ENCODE data around the gene FYN.

DNA sequence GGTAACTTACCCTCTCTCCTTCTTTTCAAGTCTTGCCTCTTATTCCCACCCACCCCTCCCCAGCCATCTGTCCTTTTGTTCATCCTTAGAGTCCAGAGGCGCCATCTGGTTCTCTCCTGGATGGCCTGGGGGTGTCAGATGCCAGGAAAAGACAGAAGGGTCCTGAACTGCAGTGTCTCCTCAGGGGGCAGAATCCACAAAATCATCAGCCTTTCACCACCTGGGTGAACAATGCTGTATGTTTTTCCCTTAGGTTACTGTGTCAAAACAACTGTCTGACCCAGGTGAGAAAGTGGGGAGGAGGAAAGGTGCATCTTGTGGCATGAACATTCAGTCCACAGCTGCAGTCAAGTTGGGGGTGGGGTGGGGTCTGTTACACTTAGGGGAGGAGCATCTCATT, 47.9 kb upstream of the FYN start:
- TF ChIP-seq POLR2A (IDR thresholded peaks at IDR 0.05) (no peak), POLR2AphosphoS5 (IDR thresholded peaks at IDR 0.05) (no peak)
- TF ChIP-seq, protein P1, sequence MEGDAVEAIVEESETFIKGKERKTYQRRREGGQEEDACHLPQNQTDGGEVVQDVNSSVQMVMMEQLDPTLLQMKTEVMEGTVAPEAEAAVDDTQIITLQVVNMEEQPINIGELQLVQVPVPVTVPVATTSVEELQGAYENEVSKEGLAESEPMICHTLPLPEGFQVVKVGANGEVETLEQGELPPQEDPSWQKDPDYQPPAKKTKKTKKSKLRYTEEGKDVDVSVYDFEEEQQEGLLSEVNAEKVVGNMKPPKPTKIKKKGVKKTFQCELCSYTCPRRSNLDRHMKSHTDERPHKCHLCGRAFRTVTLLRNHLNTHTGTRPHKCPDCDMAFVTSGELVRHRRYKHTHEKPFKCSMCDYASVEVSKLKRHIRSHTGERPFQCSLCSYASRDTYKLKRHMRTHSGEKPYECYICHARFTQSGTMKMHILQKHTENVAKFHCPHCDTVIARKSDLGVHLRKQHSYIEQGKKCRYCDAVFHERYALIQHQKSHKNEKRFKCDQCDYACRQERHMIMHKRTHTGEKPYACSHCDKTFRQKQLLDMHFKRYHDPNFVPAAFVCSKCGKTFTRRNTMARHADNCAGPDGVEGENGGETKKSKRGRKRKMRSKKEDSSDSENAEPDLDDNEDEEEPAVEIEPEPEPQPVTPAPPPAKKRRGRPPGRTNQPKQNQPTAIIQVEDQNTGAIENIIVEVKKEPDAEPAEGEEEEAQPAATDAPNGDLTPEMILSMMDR (IDR thresholded peaks at IDR 0.05), result no peak
